GM21737 (cell line): ENCODE results near the gene UBE4B.
A peak's percentile ranks its signal among the peaks of the same experiment; 100 is the strongest.

ENCODE experiments used
- ATAC-seq: cut with Tn5 transposase; IDR thresholded peaks from one replicate; pipeline ENCODE4 v1.9.1; 2021; ENCODE audit warnings: mild to moderate bottlenecking, moderate library complexity; ENCODE audit not compliant: unreplicated experiment

UBE4B gene

DNA sequence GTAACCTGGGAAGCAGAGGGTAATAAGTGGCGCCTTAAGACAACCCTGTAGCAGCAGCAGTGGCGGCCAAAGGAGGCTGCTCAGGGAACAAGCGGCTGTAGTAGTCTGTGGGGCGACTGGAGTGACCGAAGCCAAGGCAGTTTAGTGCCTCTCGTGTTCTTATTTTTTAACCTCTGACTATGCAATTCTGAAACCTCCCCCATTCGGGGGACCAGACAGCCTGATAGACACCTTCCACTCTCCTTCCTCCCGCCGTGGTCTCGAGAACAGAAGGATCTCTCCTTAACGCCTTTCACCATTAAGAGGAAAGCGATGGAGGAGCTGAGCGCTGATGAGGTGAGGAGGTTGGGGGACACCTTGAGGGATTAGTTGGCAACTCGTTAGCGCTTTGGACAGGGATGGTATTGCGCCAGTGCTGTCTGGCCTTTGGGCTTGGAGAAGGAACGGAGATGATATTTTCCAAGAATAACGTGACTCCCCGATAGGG, 644 bp downstream of the UBE4B start:
- peak; percentile 3 for ATAC-seq

DNA sequence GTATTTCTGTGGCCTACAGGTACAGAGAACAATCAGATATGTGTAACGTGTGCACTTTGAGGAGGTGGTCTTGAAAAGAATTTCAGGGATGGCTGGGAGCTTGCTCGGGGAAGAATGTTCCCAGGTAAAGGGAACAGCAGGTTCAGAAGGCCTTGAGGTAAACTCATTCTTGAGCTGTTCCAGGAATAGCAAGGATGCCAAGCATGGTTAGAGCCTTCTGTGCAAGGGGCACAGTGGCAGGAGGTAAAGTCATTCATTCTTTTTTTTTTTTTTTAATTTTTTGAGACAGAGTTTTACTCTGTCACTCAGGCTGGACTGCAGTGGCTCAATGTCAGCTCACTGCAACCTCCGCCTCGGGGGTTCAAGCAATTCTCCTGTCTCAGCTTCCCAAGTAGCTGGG, 10.0 kb downstream of the UBE4B start:
- no peak for ATAC-seq

DNA sequence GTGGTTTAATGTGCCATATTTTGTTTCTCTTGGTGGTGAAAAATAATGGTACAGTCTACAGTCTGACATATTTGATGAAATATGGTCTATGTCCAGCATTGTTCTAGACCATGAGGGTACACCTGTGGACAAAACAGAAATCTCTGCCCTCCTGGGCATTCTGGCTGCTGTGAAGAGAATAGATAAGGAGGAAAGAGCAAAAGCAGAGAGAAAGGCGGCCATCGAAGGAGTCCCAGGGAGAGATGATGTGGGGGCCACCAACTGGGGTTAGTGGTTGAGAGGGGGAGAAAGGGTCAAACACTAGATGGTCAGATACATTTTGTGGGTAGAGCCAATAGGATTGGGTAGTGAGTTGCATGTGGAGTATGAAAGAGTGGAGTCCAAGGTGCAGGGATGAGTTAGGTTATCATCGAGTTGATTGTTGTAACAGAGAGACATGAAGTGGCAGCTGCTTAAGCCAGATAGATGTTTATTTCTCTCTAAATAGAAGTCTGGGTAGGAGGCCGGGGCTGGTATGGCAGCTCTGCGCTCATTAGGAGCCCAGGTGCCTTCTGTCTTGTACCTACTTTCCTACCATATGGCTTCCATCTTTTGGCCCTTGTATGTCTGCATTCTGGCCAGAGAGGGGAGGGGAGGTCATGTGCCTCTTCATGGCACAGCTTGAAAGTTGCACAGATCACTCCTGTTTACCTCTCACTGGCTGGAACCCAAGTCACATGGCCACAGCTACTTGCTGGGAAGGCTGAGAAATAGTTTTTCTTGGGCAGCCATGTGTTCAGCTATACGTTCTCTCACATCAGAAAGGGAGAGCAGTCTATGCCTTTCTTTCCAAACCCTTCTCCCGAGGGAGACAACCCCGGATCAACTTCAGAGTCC, 13.0 kb downstream of the UBE4B start:
- ATAC-seq: no peak

DNA sequence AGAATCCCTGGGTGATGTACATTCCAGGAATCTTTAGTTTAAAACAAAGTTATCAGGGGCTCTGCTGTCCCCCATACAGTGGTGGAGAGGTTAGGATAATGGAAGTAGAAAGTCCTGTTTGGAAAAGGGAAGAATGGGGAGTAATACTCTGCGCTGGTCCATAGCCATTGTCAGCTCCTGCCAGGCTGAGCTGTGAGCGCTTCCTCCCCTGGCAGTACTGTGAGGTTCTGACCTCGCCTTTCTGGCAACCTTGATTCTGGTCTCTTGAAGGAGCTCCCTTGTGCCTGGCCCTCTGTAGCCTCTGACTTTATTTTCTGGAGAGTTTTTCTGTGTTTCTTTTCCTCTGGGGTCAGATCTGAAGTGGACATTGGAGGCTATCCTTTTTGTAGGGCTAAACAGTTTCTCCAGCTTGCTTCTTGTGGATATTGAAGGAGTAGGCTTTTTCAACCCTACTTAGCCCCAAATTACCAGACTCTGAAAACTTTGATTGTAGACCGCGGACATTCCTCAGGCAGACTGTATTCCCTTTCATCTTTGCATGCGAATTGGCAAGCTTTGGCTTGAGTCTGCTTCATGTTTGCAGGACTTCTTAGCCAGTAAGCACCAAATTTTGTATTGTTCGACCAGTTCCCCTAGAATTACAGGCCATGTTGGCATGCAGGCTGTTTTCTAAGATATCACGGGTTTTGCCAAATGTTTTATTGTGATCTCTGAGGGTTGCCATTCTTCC, 13.8 kb downstream of the UBE4B start:
- no peak for ATAC-seq

DNA sequence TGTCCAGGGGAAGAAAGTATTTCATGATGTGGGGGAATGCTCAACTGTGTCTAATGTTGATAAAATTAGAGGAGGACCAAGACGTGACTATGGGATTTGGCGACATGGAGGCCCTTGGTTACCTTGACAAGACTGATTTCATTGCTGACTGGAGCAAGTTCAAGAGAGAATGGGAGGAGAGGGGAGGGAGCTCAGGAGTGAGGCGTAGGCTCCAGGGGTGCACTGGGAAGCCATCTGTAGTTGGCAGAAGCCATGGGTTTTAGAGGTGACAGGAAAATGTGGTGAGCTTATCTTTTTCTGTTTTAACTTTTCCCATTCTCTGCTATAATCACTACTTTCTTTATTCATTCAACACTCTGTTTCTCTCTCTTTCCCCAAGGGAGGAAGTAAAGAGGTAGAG, 15.8 kb downstream of the UBE4B start:
- ATAC-seq: no peak

DNA sequence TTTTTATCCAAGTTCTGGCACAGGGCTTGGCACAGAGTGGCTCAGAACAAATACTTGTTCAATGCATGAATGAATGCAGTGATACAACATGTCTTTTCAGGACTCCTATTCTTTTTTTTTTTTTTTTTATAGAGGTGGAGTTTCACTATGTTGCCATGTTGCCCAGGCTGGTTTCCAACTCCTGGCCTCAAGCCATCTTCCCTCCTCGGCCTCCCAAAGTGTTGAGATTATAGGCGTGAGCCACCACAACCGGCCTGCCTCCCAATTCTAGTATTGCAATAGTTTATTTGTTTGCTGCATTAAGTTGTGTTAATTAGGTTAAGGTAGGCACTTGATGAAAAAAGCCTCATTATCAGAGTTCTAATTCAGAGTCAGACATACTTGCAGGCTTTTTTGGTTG, 17.9 kb downstream of the UBE4B start:
- no peak for ATAC-seq

DNA sequence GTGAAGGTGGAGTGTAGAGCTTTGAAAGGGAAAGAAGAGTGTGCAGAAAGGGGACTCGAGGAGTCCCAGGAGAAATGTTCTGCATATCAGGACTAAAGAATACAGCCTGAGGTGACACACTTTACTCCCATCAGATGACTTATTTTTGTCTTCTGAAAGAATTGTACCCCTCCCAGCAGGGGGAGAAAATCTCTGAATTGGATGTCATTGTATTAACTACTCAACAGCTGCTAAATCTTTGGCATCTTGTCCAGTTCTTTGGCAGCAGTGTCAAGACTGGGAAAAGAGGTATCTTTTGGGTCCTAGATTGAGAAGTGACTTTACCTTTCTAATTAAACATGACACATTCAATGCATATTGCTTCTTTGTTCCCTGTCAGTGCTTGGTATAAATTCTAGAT, 18.9 kb downstream of the UBE4B start:
- no peak for ATAC-seq

DNA sequence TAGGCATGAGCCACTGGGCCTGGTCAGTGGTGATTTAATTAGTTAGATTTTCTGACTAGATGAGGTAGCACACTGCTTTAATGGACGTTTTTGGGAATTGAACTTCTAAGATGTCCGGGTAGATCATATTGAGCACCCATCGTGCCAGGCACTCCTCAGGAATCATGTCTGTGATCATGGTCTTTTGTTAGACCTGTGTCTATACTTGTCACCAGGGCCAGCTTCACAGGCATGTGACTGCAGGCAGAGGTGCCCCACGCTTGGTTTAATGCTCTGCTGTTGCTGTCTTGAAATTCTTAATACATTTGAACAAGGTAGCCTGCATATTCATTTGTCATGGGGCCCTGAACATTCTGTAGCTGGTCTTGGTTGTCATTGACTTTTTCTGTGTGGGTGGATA, 19.6 kb downstream of the UBE4B start:
- ATAC-seq: no peak

DNA sequence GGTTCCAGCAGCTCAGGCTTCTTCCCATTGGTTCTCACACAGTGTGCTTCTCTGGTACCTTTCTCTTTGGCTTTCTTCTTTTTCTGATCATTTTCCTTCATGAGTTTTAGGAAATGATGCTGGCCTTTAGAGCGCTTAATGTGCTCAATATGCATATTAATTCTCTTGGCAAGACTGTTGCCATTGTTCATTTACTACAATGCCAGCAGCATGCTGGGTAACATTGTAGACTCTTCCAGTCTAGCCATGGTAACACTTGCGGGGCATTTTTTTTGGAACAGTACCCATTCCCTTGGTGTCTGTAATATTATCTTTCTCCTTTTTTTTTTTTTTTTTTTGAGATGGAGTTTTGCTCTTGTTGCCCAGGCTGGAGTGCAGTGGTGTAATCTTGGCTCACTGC, 21.7 kb downstream of the UBE4B start:
- ATAC-seq: no peak

DNA sequence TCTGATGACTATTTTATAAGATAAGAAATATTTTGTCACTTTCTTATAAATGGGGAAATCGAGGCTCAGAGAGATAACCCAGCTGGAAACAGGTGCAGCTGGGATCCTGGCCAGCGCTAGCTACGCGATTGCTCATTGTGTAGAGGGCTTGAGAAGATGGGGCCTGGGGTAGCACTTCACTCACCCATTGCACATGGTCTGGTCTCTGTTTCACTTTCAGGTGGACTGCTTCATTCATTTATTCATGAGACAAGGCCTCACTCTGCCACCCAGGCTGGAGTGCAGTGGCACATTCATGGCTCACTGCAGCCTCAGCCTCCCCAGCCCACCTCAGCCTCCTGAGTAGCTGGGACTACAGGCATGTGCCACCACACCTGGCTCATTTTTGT, 23.8 kb downstream of the UBE4B start:
- no peak for ATAC-seq

DNA sequence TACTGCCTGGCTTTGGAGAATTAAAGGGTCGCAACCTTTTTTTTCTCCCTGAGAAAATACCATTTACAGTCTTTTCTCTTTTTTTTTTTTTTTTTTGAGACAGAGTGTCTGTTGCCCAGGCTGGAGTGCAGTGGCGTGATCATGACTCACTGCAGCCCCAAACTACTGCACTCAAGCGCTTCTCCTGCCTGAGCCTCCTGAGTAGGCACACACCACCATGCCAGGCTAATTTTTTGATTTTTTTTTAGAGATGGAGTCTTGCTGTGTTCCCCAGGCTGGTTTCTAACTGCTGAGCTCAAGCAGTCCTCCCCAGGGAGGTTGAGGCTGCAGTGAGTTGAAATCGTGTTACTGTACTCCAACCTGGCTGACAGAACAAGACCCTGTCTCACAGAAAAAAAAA, 24.6 kb downstream of the UBE4B start:
- no peak for ATAC-seq

DNA sequence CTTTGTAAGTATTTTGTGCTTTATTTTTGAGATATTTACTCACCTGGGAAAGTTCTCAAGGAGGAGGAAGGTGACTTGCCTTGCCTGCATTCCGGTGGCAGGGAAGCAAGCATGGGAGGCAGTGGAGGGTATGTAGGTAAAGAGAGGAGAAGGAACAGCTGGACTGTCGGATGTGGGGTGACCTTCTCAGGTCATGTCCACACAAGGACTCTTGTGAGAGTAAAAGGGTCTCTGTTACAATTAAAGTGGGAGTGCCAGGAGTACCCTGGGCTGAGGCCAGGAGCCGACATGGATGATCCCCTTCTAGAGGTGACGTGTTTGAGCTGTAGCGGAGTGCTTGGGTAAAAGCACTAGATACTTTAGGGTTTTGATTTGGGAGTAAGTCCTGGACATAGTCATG, 25.0 kb downstream of the UBE4B start:
- no peak for ATAC-seq

DNA sequence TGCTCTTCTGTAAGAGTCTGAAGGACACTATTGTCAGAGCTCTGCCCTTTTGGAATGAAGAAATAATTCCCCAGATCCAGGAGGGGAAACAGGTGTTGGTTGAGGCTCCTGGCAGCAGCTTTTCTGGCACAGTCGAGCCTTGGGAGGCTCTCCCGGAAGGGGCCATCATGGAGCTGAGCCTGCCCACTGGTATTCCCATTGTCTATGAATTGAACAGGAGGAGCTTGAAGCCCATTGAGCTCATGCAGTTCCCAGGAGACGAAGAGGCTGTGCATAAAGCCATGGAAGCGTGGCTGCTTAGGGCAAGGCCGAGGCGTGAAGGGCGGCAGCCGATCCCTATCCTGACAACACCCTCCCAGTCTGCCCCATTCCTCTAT, 26.6 kb downstream of the UBE4B start:
- no peak for ATAC-seq

DNA sequence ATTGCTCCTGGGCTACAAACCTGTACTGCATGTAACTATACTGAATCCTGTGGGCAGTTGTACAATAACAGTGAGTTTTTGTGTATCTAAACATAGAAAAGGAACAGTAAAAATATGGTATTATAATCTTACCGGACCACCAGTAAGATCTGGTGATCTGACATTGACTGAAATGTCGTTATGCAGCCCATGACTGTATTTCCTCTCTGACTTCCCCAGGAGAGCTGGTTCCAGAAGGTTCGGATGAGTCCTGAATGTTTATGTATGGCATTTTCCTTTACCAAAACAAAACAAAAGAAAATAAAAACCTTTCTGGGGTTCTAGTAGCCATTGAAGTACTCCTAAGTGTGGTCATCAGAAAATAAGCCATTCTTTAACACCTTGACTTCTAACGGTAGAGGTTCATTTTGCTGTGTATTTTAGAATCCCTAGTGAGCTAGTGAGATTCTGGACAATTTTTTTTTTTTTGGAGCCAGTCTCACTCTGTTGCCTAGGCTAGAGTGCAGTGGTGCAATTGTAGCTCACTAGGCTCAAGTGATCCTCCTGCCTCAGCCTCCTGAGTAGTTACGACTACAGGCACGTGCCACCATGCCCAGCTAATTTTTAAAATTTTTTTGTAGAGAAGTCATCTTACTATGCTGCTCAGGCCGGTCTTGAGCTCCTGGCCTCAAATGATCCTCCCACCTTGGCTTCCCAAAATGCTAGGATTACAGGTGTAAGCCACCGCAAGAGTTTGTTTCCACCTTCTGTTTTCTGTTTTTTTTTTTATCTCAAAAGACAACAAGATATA, 27.7 kb downstream of the UBE4B start:
- ATAC-seq: no peak

DNA sequence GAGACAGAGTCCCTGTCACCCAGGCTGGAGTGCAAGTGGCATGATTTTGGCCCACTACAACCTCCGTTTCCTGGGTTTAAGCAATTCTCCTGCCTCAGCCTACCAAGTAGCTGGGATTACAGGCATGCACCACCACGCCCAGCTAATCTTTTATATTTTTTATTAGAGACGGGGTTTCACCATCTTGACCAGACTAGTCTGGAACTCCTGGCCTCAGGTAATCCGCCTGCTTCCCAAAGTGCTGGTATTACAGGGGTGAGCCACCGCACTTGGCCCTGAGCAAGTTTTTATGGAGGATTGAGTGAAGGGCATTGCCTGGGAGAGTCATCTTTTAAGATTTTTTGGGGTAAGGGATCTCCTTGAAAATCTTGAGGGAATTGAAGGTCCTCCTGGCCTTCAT, 28.5 kb downstream of the UBE4B start:
- ATAC-seq: no peak

DNA sequence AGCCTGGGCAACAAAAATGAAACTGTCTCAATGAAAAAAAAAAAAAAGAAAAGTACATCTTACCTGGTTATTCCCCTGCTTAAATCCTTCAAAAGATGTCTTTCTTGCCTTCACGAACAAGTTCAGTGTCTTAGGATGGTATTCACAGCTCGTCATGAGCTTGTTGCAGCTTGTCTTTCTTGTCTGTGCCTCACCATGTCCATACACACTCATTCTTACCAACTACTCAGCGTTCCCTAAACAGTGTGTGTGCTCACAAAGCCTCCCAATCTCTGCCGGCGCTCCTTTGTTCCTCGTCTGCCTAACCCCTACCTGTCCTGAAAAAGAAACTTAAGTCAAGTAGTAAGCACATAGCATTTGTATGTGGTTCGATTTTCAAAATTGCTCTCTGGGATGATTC, 31.1 kb downstream of the UBE4B start:
- ATAC-seq: no peak

DNA sequence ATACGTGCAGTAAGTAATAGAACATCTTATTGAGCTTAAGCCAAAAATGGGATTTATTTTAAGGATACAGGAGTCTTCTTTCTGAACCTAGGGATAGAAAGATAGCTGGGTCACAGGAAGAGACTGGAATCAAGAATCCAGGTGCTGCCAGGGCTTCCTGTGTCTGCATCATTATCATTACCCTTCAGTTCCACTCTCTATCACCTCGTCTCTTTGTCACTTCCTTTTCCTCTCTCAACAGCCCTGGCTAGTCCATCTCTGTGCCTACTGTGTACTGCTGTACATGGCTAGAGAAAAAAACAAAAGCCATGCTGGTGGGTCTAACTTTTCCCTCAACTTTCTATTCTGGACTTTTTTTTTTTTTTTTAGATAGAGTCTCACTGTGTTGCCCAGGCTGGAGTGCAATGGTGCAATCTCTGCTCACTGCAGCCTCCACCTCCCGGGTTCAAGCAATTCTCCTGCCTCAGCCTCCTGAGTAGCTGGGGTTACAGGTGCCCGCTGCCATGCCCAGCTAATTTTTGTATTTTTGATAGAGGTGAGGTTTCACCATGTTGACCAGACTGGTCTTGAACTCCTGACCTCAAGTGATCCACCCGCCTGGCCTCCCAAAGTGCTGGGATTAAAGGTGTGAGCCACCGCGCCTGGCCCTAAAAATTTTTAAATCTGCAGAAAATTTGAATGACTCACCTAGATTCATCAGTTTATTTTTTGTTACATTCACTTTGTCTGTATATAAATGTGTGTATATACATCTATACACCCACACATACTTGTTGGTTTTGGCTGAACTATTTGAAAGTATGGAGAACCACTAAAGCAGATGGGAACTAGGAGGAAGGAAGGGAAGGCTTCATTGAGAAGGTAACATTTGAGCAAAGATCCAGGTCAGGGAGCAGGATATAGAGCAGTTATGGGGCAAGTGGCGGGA, 31.9 kb downstream of the UBE4B start:
- ATAC-seq: no peak

DNA sequence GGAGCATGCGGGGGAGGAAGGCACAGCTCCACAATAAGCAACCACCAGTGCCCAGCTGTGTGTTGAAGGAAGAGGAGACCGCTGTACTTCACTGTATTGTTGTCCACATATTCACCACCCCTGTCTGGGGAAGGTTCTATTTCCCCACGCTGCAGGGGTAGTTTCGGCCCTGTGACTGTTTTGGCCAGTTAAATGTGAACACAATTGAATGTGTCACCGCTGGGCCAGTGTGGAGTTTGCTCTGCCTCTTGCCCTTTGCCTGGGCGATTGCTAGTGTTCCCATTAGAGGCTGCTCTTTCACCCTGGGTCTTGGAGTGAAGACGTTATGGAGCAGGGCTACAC, 32.6 kb downstream of the UBE4B start:
- ATAC-seq: no peak

DNA sequence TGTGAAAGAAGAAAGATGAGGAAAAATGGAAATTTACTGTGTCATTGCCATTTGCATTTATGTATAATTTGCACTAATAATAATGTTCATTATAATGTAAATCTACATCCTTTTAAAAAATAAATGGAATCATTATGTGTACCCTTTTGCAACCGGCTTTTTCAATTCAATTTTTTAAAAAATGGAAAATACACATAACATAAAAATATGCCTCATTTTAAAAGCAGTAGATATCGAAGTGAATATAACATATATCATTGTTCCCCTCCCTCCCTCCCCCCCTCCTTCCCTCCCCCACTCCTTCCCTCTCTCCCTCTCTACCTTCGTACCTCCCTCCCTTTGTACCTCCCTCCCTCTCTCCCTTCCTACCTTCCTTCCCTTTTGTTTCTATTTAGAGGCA, 33.0 kb downstream of the UBE4B start:
- no peak for ATAC-seq

DNA sequence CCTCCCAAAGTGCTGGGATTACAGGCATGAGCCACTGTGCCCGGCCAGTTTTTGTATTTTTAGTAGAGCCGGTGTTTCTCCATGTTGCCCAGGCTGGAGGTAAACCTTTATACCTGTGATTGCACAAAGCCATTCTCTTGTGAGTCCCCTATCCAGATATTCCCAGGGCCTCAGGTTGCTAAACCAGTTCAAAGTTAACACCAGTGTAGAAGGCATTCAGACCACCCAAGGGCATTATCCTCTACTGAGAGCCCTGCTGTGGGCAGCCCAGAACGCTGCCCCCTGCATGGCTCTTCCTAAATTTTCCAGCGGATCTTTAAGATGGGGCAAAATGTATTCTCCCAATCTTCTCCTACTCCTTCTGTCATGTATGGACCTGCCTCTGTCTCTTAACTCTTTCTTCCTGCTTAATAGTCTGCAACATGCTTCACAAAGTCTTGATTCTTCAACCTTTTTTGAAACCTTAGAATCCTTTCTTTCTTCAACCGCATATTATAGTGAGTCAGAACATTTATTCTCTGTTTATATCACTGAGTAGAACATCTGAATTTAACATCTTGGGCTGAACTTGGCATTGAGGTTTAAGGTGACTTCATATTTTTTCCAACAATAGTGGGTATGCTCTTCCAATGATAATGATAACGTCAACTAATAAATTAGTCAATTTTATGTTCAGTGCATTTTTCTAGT, 36.0 kb downstream of the UBE4B start:
- ATAC-seq: no peak
